Measurements from ENCODE around the gene MPZL2. TPM values are rescaled to one million over a fixed set of nuclear protein-coding genes. Genes with fewer than 3 reads are reported as not detected.

MPZL2 gene
- total RNA-seq, 1 donor from 2014 or later: 53.0 TPM

DNA sequence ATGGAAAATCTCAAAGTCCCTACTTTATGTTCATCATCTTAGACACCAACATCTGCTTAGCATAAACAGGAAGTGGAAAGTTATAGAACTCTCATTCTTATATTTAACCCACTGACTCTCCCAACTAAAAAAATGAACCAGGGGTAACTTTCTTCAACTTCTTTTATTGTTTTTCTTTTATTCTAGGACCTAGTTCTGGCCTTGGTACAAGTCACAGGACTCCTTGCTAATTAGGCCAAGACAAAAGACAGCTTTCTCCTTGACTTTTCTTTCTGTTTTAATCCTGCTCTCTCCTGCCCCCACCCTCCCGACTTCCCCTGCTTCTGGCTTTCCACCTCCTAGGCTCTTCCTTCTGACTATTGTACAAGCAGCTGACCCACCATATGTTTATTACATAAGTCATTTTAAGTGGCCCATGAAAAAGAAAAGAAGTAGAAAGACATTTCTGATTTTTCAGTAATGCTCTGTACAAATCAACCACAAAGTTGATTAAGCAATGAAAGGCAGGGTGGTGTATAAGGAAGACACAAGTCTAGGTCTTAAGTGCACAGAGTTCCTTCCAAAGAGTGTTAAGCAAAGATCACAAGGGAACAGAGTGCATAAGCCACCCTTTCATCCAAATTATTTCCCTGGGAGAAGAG, 57.6 kb downstream of the MPZL2 start:
- TF ChIP-seq CTCF (IDR thresholded peaks at IDR 0.05): no peak
- intact Hi-C loops (cut with DNase I): no loop called here
- Histone ChIP-seq H3K27me3 (no peaks in the 10 kb centered on the region), H3K27ac (no peak overlapping the region), H3K36me3 (no peaks in the 10 kb centered on the region), H3K4me3 (no peak overlapping the region), H3K4me1 (no peaks in the 10 kb centered on the region), H3K9me3 (no peaks in the 10 kb centered on the region)
- no peak for DNase-seq (ENCODE audit: low spot score in 2 of 2)

GRCh38 chr11:118205606-118206378, 58.3 kb downstream of the MPZL2 start:
- Histone ChIP-seq H3K4me1 (no peaks in the 10 kb centered on the region), H3K27ac (no peak overlapping the region), H3K36me3 (no peaks in the 10 kb centered on the region), H3K4me3 (no peak overlapping the region), H3K27me3 (no peaks in the 10 kb centered on the region), H3K9me3 (no peaks in the 10 kb centered on the region)
- intact Hi-C loops (cut with DNase I): no loop called here
- no peak for DNase-seq (ENCODE audit: low spot score in 2 of 2)
- TF ChIP-seq CTCF (IDR thresholded peaks at IDR 0.05): no peak

Other genes with a start within 250 kb of the MPZL2 start
- gene TMPRSS4, start 187.2 kb downstream of the MPZL2 start, total RNA-seq: not detected
- not detected for gene SMIM35, start 177.3 kb downstream of the MPZL2 start, total RNA-seq
- 1.1 TPM for gene SCN4B, start 111.5 kb downstream of the MPZL2 start, total RNA-seq
- 0.11 TPM for gene SCN2B, start 87.7 kb downstream of the MPZL2 start, total RNA-seq
- not detected for gene JAML, start 39.3 kb downstream of the MPZL2 start, total RNA-seq
- 0.21 TPM for gene MPZL3, start 11.9 kb downstream of the MPZL2 start, total RNA-seq
- gene CD3E, start 40.4 kb upstream of the MPZL2 start, total RNA-seq: not detected
- gene CD3D, start 78.4 kb upstream of the MPZL2 start, total RNA-seq: not detected
- not detected for gene CD3G, start 80.0 kb upstream of the MPZL2 start, total RNA-seq
- gene UBE4A, start 95.3 kb upstream of the MPZL2 start, total RNA-seq: 24.6 TPM
- 23.7 TPM for gene ATP5MG, start 137.3 kb upstream of the MPZL2 start, total RNA-seq
- 61.3 TPM for gene KMT2A, start 172.2 kb upstream of the MPZL2 start, total RNA-seq